Liver (tissue), 9 donors: ENCODE measurements around the gene AKAP13. TPM values are rescaled to one million over a fixed set of nuclear protein-coding genes. Genes with fewer than 3 reads are reported as not detected.

Experiments
- DNase-seq: peaks from one replicate; pipeline ENCODE4 v3.0.0-alpha.2; 2017; ENCODE audit warnings: low spot score
- H3K27ac ChIP-seq, 2 donors: one replicate each; pipeline ENCODE4 v1.7.0; 2013; ENCODE audit warnings: inconsistent platforms in 2 of 2, low read length in 2 of 2, control low read depth in 1 of 2, low read depth in 1 of 2, mild to moderate bottlenecking in 1 of 2
- H3K27me3 ChIP-seq, 4 donors: one replicate each; pipeline versions ENCODE4 v1.6.1 to v1.7.0; 2013; ENCODE audit warnings: low read length in 3 of 4, inconsistent platforms in 1 of 4, mild to moderate bottlenecking in 1 of 4, moderate library complexity in 1 of 4; ENCODE audit not compliant: control insufficient read depth in 4 of 4, insufficient read depth in 4 of 4
- H3K36me3 ChIP-seq, 4 donors: one replicate each; pipeline versions ENCODE4 v1.6.1 to v1.7.0; 2013; ENCODE audit warnings: low read length in 3 of 4, mild to moderate bottlenecking in 3 of 4, low read depth in 1 of 4, moderate library complexity in 1 of 4; ENCODE audit not compliant: control insufficient read depth in 4 of 4, insufficient read depth in 3 of 4
- H3K4me1 ChIP-seq, 4 donors: one replicate each; pipeline versions ENCODE4 v1.6.1 to v1.7.0; 2013; ENCODE audit warnings: low read length in 3 of 4, mild to moderate bottlenecking in 3 of 4, moderate library complexity in 1 of 4; ENCODE audit not compliant: control insufficient read depth in 4 of 4, insufficient read depth in 4 of 4
- H3K4me3 ChIP-seq, 3 donors: one replicate each; pipeline versions ENCODE4 v1.6.1 to v1.7.0; 2013; ENCODE audit warnings: low read length in 3 of 3, control low read depth in 1 of 3, low read depth in 1 of 3, mild to moderate bottlenecking in 1 of 3
- H3K9ac ChIP-seq, 2 donors: one replicate each; pipeline ENCODE4 v1.7.0; 2013; ENCODE audit warnings: low read length in 2 of 2, mild to moderate bottlenecking in 2 of 2, moderate library complexity in 2 of 2, control low read depth in 1 of 2, low read depth in 1 of 2
- H3K9me3 ChIP-seq, 4 donors: one replicate each; pipeline versions ENCODE4 v1.6.1 to v1.7.0; 2013; ENCODE audit warnings: low read length in 3 of 4; ENCODE audit not compliant: control insufficient read depth in 4 of 4
- EGR1 ChIP-seq, 2 donors: IDR thresholded peaks; 2 replicates each; pipeline ENCODE4 v1.6.1; 2016 to 2018; ENCODE audit warnings: antibody characterized with exemption in 2 of 2, low read depth in 2 of 2
- FOXA1 ChIP-seq: IDR thresholded peaks from 2 replicates; pipeline ENCODE4 v1.6.1; 2016; ENCODE audit warnings: antibody characterized with exemption
- FOXA2 ChIP-seq: IDR thresholded peaks from 2 replicates; pipeline ENCODE4 v1.6.1; 2016; ENCODE audit warnings: antibody characterized with exemption
- GABPA ChIP-seq, 2 donors: IDR thresholded peaks in 1 of 2; conservative IDR thresholded peaks in 1 of 2; 2 replicates each; pipeline ENCODE4 v1.6.1; 2016; ENCODE audit warnings: antibody characterized with exemption in 2 of 2, mild to moderate bottlenecking in 1 of 2, moderate library complexity in 1 of 2
- HNF4A ChIP-seq, 2 donors: conservative IDR thresholded peaks; 2 replicates each; pipeline ENCODE4 v1.6.1; 2016; ENCODE audit warnings: antibody characterized with exemption in 2 of 2, mild to moderate bottlenecking in 2 of 2
- HNF4G ChIP-seq: IDR thresholded peaks from 2 replicates; pipeline ENCODE4 v1.6.1; 2016; ENCODE audit warnings: antibody characterized with exemption
- JUND ChIP-seq, 2 donors: IDR thresholded peaks; 2 replicates each; pipeline ENCODE4 v1.6.1; 2016; ENCODE audit warnings: antibody characterized with exemption in 2 of 2
- NR2F2 ChIP-seq: IDR thresholded peaks from 2 replicates; pipeline ENCODE4 v1.6.1; 2016; ENCODE audit warnings: antibody characterized with exemption
- RAD21 ChIP-seq, 2 donors: IDR thresholded peaks; 2 replicates each; pipeline ENCODE4 v1.6.1; 2016; ENCODE audit warnings: antibody characterized with exemption in 2 of 2, mild to moderate bottlenecking in 2 of 2
- RXRA ChIP-seq, 2 donors: IDR thresholded peaks; 2 replicates each; pipeline ENCODE4 v1.6.1; 2017 to 2018; ENCODE audit warnings: antibody characterized with exemption in 2 of 2, mild to moderate bottlenecking in 1 of 2
- SP1 ChIP-seq: IDR thresholded peaks from 2 replicates; pipeline ENCODE4 v1.6.1; 2018; ENCODE audit warnings: antibody characterized with exemption, mild to moderate bottlenecking
- TAF1 ChIP-seq: conservative IDR thresholded peaks from 2 replicates; pipeline ENCODE4 v1.6.1; 2016; ENCODE audit warnings: antibody characterized with exemption, mild to moderate bottlenecking
- YY1 ChIP-seq: IDR thresholded peaks from 2 replicates; pipeline ENCODE4 v1.6.1; 2016; ENCODE audit warnings: antibody characterized with exemption, mild to moderate bottlenecking
- ZBTB33 ChIP-seq: IDR thresholded peaks from 2 replicates; pipeline ENCODE4 v1.6.1; 2016; ENCODE audit warnings: antibody characterized with exemption
- WGBS: extraction: QIAGEN DNeasy Blood & Tissue Kit; methylation state at CpG from one replicate; pipeline ENCODE4 v1.1.7; 2013; 5-methylcytosine and 5-hydroxymethylcytosine counted together
- polyA plus RNA-seq, 2 donors: library from polyadenylated mRNA; stranded (reverse) in 1 of 2; unstranded in 1 of 2; fragments of 200-250 nt in 1 of 2; fragments of >200 nt in 1 of 2; fragmentation: Nextera tagmentation in 1 of 2; extraction: Ambion mirVana in 1 of 2; gene quantifications; one replicate each; pipeline versions ENCODE4 v1.2.1 to v1.2.3, GENCODE V29; 2013 to 2015
- total RNA-seq, 2 donors: library from RNA; depleted of rRNA; stranded (reverse); fragments of >200 nt; gene quantifications; one replicate each; pipeline ENCODE4 v1.2.3, GENCODE V29; 2014
- TF ChIP-seq, protein P1 (sequence below): IDR thresholded peaks from 2 replicates; pipeline ENCODE4 v1.6.1; 2016; ENCODE audit warnings: antibody characterized with exemption
- TF ChIP-seq, protein P2 (sequence below): fragments of 150-350 bp; IDR thresholded peaks from 2 replicates; pipeline ENCODE4 v1.5.1; 2017; ENCODE audit warnings: improper control_type of control experiment, low read depth, low read length; ENCODE audit not compliant: missing input control
- TF ChIP-seq, protein P3 (sequence below): IDR thresholded peaks from 2 replicates; pipeline ENCODE4 v1.6.1; 2016; ENCODE audit warnings: antibody characterized with exemption, mild to moderate bottlenecking
- TF ChIP-seq, protein P4 (sequence below): IDR thresholded peaks from 2 replicates; pipeline ENCODE4 v1.6.1; 2016; ENCODE audit warnings: antibody characterized with exemption
- donor health status: healthy.
- donor health status: healthy.
- donor health status: healthy.
- donor health status: healthy.
- donor health status: healthy.

Gene AKAP13
- total and polyA plus RNA-seq, 4 donors: 18.6 to 92.3 (median 37.4) TPM

DNA sequence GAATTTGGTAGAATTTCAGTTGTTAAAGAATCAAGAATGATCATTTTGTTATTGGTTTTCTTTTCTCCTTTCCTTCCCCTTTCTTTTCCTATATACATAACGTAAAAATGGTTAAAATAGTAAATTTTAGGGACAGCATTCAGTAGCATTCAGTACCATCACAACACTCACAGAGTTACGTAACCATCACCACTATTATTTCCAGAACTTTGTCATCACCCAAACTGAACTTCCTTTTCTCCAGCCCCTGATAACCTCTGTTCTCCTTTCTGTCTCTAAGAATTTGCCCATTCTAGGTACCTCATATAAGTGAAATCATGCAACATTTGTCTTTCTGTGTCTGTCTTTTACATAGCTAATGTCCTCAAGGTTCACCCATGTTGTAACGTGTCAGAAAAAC is 165.3 kb downstream of the AKAP13 start:
- Histone ChIP-seq H3K27ac (peak overlapping the region; percentile 2 to 4), H3K27me3 (no peaks in the 10 kb centered on the region), H3K9ac (no peak overlapping the region), H3K4me3 (no peak overlapping the region), H3K36me3 (peaks cover 0 to 3% (median 0%) of the 10 kb centered on the region in 4 donors), H3K9me3 (no peaks in the 10 kb centered on the region), H3K4me1 (no peaks in the 10 kb centered on the region)
- TF ChIP-seq RAD21 (IDR thresholded peaks at IDR 0.05): no peak
- TF ChIP-seq NR2F2: no peak
- TF ChIP-seq, protein P1, sequence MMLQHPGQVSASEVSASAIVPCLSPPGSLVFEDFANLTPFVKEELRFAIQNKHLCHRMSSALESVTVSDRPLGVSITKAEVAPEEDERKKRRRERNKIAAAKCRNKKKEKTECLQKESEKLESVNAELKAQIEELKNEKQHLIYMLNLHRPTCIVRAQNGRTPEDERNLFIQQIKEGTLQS: no peak
- TF ChIP-seq SP1: no peak
- no peak for DNase-seq
- 83% methylated on average over 3 of the region's 3 CpGs for WGBS

DNA sequence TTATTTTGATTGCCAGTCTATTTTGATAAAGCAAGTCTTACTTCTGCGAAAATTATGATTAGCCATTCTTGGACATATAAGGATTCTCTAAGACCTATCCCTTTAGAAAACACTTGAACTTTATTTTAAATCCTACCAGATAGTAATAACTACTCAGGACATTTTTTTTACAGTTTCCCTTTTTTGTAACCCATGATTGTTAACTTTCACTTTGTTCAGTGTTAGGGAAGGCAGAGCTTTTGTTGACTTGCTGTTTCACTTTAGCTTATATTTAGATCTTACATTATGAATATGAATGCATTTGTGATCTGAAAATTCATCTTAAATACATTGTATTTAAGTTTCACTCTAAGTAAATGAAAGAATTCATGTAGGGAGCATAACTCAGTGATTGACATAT is 167.0 kb downstream of the AKAP13 start:
- WGBS: 91% methylated on average over 1 of the region's 1 CpG
- H3K27ac ChIP-seq: no peak overlapping the region
- TF ChIP-seq, protein P1: no peak
- TF ChIP-seq, protein P2, sequence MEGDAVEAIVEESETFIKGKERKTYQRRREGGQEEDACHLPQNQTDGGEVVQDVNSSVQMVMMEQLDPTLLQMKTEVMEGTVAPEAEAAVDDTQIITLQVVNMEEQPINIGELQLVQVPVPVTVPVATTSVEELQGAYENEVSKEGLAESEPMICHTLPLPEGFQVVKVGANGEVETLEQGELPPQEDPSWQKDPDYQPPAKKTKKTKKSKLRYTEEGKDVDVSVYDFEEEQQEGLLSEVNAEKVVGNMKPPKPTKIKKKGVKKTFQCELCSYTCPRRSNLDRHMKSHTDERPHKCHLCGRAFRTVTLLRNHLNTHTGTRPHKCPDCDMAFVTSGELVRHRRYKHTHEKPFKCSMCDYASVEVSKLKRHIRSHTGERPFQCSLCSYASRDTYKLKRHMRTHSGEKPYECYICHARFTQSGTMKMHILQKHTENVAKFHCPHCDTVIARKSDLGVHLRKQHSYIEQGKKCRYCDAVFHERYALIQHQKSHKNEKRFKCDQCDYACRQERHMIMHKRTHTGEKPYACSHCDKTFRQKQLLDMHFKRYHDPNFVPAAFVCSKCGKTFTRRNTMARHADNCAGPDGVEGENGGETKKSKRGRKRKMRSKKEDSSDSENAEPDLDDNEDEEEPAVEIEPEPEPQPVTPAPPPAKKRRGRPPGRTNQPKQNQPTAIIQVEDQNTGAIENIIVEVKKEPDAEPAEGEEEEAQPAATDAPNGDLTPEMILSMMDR: no peak
- TF ChIP-seq YY1: no peak
- no peak for TF ChIP-seq FOXA2
- no peak for TF ChIP-seq HNF4G
- TF ChIP-seq FOXA1: no peak
- no peak for TF ChIP-seq RAD21 (IDR thresholded peaks at IDR 0.05)
- no peak for TF ChIP-seq GABPA (IDR thresholded peaks at IDR 0.05 in 1 of 2, conservative IDR thresholded peaks at IDR 0.05 in 1 of 2)
- TF ChIP-seq, protein P3, sequence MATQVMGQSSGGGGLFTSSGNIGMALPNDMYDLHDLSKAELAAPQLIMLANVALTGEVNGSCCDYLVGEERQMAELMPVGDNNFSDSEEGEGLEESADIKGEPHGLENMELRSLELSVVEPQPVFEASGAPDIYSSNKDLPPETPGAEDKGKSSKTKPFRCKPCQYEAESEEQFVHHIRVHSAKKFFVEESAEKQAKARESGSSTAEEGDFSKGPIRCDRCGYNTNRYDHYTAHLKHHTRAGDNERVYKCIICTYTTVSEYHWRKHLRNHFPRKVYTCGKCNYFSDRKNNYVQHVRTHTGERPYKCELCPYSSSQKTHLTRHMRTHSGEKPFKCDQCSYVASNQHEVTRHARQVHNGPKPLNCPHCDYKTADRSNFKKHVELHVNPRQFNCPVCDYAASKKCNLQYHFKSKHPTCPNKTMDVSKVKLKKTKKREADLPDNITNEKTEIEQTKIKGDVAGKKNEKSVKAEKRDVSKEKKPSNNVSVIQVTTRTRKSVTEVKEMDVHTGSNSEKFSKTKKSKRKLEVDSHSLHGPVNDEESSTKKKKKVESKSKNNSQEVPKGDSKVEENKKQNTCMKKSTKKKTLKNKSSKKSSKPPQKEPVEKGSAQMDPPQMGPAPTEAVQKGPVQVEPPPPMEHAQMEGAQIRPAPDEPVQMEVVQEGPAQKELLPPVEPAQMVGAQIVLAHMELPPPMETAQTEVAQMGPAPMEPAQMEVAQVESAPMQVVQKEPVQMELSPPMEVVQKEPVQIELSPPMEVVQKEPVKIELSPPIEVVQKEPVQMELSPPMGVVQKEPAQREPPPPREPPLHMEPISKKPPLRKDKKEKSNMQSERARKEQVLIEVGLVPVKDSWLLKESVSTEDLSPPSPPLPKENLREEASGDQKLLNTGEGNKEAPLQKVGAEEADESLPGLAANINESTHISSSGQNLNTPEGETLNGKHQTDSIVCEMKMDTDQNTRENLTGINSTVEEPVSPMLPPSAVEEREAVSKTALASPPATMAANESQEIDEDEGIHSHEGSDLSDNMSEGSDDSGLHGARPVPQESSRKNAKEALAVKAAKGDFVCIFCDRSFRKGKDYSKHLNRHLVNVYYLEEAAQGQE: no peak
- TF ChIP-seq ZBTB33: no peak
- TF ChIP-seq, protein P4, sequence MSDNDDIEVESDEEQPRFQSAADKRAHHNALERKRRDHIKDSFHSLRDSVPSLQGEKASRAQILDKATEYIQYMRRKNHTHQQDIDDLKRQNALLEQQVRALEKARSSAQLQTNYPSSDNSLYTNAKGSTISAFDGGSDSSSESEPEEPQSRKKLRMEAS: no peak
- no peak for TF ChIP-seq NR2F2
- no peak for TF ChIP-seq JUND (IDR thresholded peaks at IDR 0.05)
- TF ChIP-seq HNF4A (conservative IDR thresholded peaks at IDR 0.05): no peak
- TF ChIP-seq EGR1 (IDR thresholded peaks at IDR 0.05; ENCODE audit: low read depth in 2 of 2): no peak
- no peak for TF ChIP-seq RXRA (IDR thresholded peaks at IDR 0.05)
- no peak for TF ChIP-seq SP1
- no peak for TF ChIP-seq TAF1
- peaks cover 0 to 3% (median 0%) of the 10 kb centered on the region in 4 donors for H3K36me3 ChIP-seq
- DNase-seq: no peak
- H3K4me3 ChIP-seq: no peak overlapping the region
- H3K9me3 ChIP-seq: no peaks in the 10 kb centered on the region
- no peaks in the 10 kb centered on the region for H3K4me1 ChIP-seq
- no peak overlapping the region for H3K9ac ChIP-seq
- no peaks in the 10 kb centered on the region for H3K27me3 ChIP-seq
